Measurements from ENCODE around the gene LYRM4.

DNA sequence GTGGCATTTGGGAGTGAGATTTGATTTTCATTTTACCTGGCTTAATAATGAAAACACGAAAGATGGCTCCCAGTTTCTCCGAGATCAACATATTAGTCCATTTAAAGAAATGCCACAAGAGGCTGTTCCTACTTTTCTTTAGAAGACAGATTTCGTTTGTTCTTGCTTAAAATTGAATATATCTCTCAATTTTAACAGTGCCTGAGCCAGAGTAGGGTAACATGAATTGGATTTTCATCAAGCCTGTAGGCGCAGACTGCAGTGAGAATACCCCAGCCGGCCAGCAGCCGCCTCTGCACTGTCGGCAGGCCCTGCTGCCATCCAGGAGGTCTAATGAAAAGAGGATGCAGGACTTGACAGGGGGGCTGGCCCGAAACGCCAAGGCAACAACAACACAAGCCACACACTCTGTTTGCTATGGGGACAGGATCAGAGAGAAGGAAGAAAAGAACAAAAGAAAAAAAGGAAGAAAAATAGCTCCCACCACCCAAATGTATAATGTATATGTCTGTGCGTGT lies 103.1 kb downstream of the LYRM4 start:
- TF ChIP-seq GATA2 (IDR thresholded peaks at IDR 0.05; ENCODE audit: low read depth, low read length) (no peak), GATA3 (IDR thresholded peaks at IDR 0.05; ENCODE audit: low read depth, low read length) (no peak)

Measured in SH-SY5Y (cell line).